HCT116 (cell line): ENCODE data around the gene PPM1A. TPM values are rescaled to one million over a fixed set of nuclear protein-coding genes. Genes with fewer than 3 reads are reported as not detected.

Source experiments
- ATAC-seq: fragments of 200-7000 bp; cut with Tn5 transposase; 2 replicates; pipeline ENCODE4 v1.9.1; 2020; ENCODE audit warnings: mild to moderate bottlenecking, moderate library complexity
- BruUV-seq: library from RNA; stranded (reverse); fragments of 400-500 nt; replicated peaks from 2 replicates; lab custom pipeline; 2021; lab: Mats Ljungman, UMichigan
- CTCF ChIA-PET: fragments of 300-600 bp; sonication (Branson Sonifier 250); formaldehyde crosslinking; loops from one replicate; lab custom pipeline; 2021; ENCODE audit warnings: antibody characterized with exemption; lab: Charles Lee
- POLR2A ChIA-PET: fragments of 300-600, 350-600 bp; sonication (Branson Sonifier 250); formaldehyde crosslinking; loops from one replicate; lab custom pipeline; 2021; ENCODE audit warnings: antibody characterized with exemption; lab: Charles Lee
- RAD21 ChIA-PET, 2 experiments: fragments of 300-600 bp; sonication (Branson Sonifier 250); formaldehyde crosslinking; loops; one replicate each; lab custom pipeline; 2023; ENCODE audit warnings: low total read pairs in 2 of 2; ENCODE audit not compliant: uncharacterized antibody in 2 of 2, unreplicated experiment in 2 of 2, low non-redundant PET in 1 of 2; lab: Charles Lee
- DNase-seq: peaks from one replicate; pipeline ENCODE4 v3.0.0-alpha.2; 2010; ENCODE audit warnings: low read depth, low spot score
- H2AFZ ChIP-seq: fragments of 200-600 bp; shearing (Covaris generic), sonication (generic); 2 replicates; pipeline ENCODE4 v1.6.1; 2017; ENCODE audit warnings: low read depth, mixed run types, mixed read lengths, antibody characterized with exemption, low read length; ENCODE audit not compliant: poor library complexity, severe bottlenecking
- H3K27ac ChIP-seq: 2 replicates; pipeline ENCODE4 v1.5.1; 2012; ENCODE audit warnings: low read depth, low read length
- H3K27me3 ChIP-seq: fragments of 200-600 bp; sonication (generic); 2 replicates; pipeline ENCODE4 v1.6.1; 2016; ENCODE audit warnings: mixed run types, low read length, mixed read lengths; ENCODE audit not compliant: insufficient read depth
- H3K36me3 ChIP-seq, 2 experiments: fragments of 200-500 bp in 1 of 2; fragments of 200-600 bp in 1 of 2; sonication (Bioruptor generic) in 1 of 2; sonication (generic) in 1 of 2; 2 replicates each; pipeline versions ENCODE4 v1.5.1 to v1.6.1; 2014 to 2016; ENCODE audit warnings: low read length in 2 of 2, inconsistent platforms in 1 of 2, mixed read lengths in 1 of 2, mixed run types in 1 of 2; ENCODE audit not compliant: insufficient read depth in 2 of 2, control insufficient read depth in 1 of 2
- H3K4me1 ChIP-seq, 2 experiments: fragments of 200-600 bp in 1 of 2; sonication (generic) in 1 of 2; 2 replicates each; pipeline versions ENCODE4 v1.5.1 to v1.6.1; 2012 to 2017; ENCODE audit warnings: low read length in 2 of 2, inconsistent platforms in 1 of 2, mild to moderate bottlenecking in 1 of 2, mixed read lengths in 1 of 2, mixed run types in 1 of 2, moderate library complexity in 1 of 2; ENCODE audit not compliant: insufficient read depth in 2 of 2, control insufficient read depth in 1 of 2
- H3K4me2 ChIP-seq: fragments of 200-600 bp; sonication (generic); 2 replicates; pipeline ENCODE4 v1.6.1; 2017; ENCODE audit warnings: mixed run types, low read length, mixed read lengths
- H3K4me3 ChIP-seq, 2 experiments: fragments of 200-600 bp in 1 of 2; sonication (generic) in 1 of 2; replicated peaks in 1 of 2; 2 replicates each; pipeline ENCODE4 v1.5.1; 2011 to 2016; ENCODE audit warnings: low read length in 2 of 2, control low read depth in 1 of 2, low read depth in 1 of 2, mild to moderate bottlenecking in 1 of 2, mixed read lengths in 1 of 2, mixed run types in 1 of 2
- H3K79me2 ChIP-seq: fragments of 200-600 bp; sonication (generic); 2 replicates; pipeline ENCODE4 v1.6.1; 2017; ENCODE audit warnings: mild to moderate bottlenecking, mixed run types, low read length, moderate library complexity, mixed read lengths; ENCODE audit not compliant: insufficient read depth
- H3K9ac ChIP-seq: fragments of 200-600 bp; sonication (generic); 2 replicates; pipeline ENCODE4 v1.6.1; 2016; ENCODE audit warnings: low read length, mixed read lengths
- H3K9me2 ChIP-seq: fragments of 200-600 bp; sonication (generic), shearing (Covaris generic); 2 replicates; pipeline ENCODE4 v1.6.1; 2017; ENCODE audit warnings: mixed run types, mild to moderate bottlenecking, moderate library complexity; ENCODE audit not compliant: insufficient read depth
- H3K9me3 ChIP-seq, 2 experiments: fragments of 200-500 bp in 1 of 2; fragments of 200-600 bp in 1 of 2; sonication (Bioruptor generic) in 1 of 2; sonication (generic) in 1 of 2; 2 replicates each; pipeline ENCODE4 v1.6.1; 2014 to 2017; ENCODE audit warnings: low read length in 2 of 2, mixed read lengths in 2 of 2, inconsistent platforms in 1 of 2, low read depth in 1 of 2, mild to moderate bottlenecking in 1 of 2, mixed run types in 1 of 2, moderate library complexity in 1 of 2; ENCODE audit not compliant: control insufficient read depth in 1 of 2, insufficient read depth in 1 of 2
- H4K20me1 ChIP-seq: fragments of 200-600 bp; sonication (generic), shearing (Covaris generic); 2 replicates; pipeline ENCODE4 v1.6.1; 2017; ENCODE audit warnings: mixed run types, mild to moderate bottlenecking, moderate library complexity; ENCODE audit not compliant: insufficient read depth
- CBX3 ChIP-seq: IDR thresholded peaks from 2 replicates; pipeline ENCODE4 v1.6.1; 2012; ENCODE audit warnings: low read depth
- CEBPB ChIP-seq: IDR thresholded peaks from 2 replicates; pipeline ENCODE4 v1.6.1; 2012; ENCODE audit warnings: low read depth
- CTCF ChIP-seq, 3 experiments: fragments of 200-600 bp in 1 of 3; sonication (generic) in 1 of 3; IDR thresholded peaks in 2 of 3; conservative IDR thresholded peaks in 1 of 3; 2 replicates each; pipeline ENCODE4 v1.5.1; 2012 to 2017; ENCODE audit warnings: low read depth in 2 of 3, low read length in 2 of 3, antibody characterized with exemption in 1 of 3, borderline replicate concordance in 1 of 3, control low read depth in 1 of 3, mild to moderate bottlenecking in 1 of 3, mixed read lengths in 1 of 3, mixed run types in 1 of 3, moderate library complexity in 1 of 3; ENCODE audit not compliant: insufficient read depth in 1 of 3
- ELF1 ChIP-seq: IDR thresholded peaks from 2 replicates; pipeline ENCODE4 v1.6.1; 2012; ENCODE audit warnings: low read depth, borderline replicate concordance
- EZH2 ChIP-seq: fragments of 200-600 bp; sonication (generic); IDR thresholded peaks from 2 replicates; pipeline ENCODE4 v1.6.1; 2017; ENCODE audit warnings: antibody characterized with exemption, mixed run types
- EZH2phosphoT487 ChIP-seq: fragments of 200-600 bp; IDR thresholded peaks from 2 replicates; pipeline ENCODE4 v1.6.1; 2018; ENCODE audit warnings: antibody characterized with exemption, borderline replicate concordance
- FOSL1 ChIP-seq: IDR thresholded peaks from 2 replicates; pipeline ENCODE4 v1.6.1; 2012; ENCODE audit warnings: low read depth
- MAX ChIP-seq: IDR thresholded peaks from 2 replicates; pipeline ENCODE4 v1.6.1; 2012
- POLR2A ChIP-seq: IDR thresholded peaks from 2 replicates; pipeline ENCODE4 v1.7.0; 2011; ENCODE audit warnings: borderline replicate concordance; ENCODE audit not compliant: insufficient read depth, insufficient read length; ENCODE audit errors: extremely low read depth
- POLR2AphosphoS5 ChIP-seq: IDR thresholded peaks from 2 replicates; pipeline ENCODE4 v1.6.1; 2011; ENCODE audit warnings: mild to moderate bottlenecking, low read depth, low read length, moderate library complexity
- RAD21 ChIP-seq: IDR thresholded peaks from 2 replicates; pipeline ENCODE4 v1.6.1; 2012; ENCODE audit warnings: low read depth, mild to moderate bottlenecking
- REST ChIP-seq: IDR thresholded peaks from 2 replicates; pipeline ENCODE4 v1.6.1; 2012; ENCODE audit warnings: low read depth
- SIN3A ChIP-seq: IDR thresholded peaks from 2 replicates; pipeline ENCODE4 v1.6.1; 2012; ENCODE audit warnings: low read depth
- SP1 ChIP-seq: IDR thresholded peaks from 2 replicates; pipeline ENCODE4 v1.6.1; 2012; ENCODE audit warnings: low read depth
- SRF ChIP-seq: IDR thresholded peaks from 2 replicates; pipeline ENCODE4 v1.6.1; 2012; ENCODE audit warnings: low read depth
- TCF7L2 ChIP-seq: IDR thresholded peaks from 2 replicates; pipeline ENCODE4 v1.7.0; 2011; ENCODE audit warnings: borderline replicate concordance, inconsistent platforms; ENCODE audit not compliant: insufficient read depth, insufficient read length; ENCODE audit errors: extremely low read depth
- ZBTB33 ChIP-seq: IDR thresholded peaks from 2 replicates; pipeline ENCODE4 v1.6.1; 2011; ENCODE audit warnings: mild to moderate bottlenecking, low read length, moderate library complexity; ENCODE audit not compliant: insufficient replicate concordance; ENCODE audit errors: extremely low read depth
- ZFX ChIP-seq: fragments of 450-650 bp; IDR thresholded peaks from 2 replicates; pipeline ENCODE4 v1.6.1; 2017
- ZNF274 ChIP-seq: fragments of 200-500 bp; sonication (Bioruptor generic); IDR thresholded peaks from 2 replicates; pipeline ENCODE4 v1.6.1; 2014; ENCODE audit warnings: mild to moderate bottlenecking, low read depth, low read length, inconsistent platforms
- intact Hi-C: fragments of 100-400 bp; cut with micrococcal nuclease; formaldehyde crosslinking; loops from 2 replicates; pipeline ENCODE4 v1.10.0; 2022
- total RNA-seq: library from RNA; stranded (reverse); gene quantifications from one replicate; pipeline ENCODE4 v1.2.1, GENCODE V29; 2021; ENCODE audit not compliant: unreplicated experiment

Gene PPM1A
- total RNA-seq, 1 experiment from 2014 or later: 32.8 TPM

- DNase-seq (no peak), ATAC-seq (no peak)
- no peak overlapping the region for H3K27ac ChIP-seq
- CTCF ChIA-PET: no interaction called here
- intact Hi-C loops: loop anchor here (10.0 kb wide), 1 partner anchor 135 kb away; no protein-coding TSS in a partner anchor
- RAD21 ChIA-PET: no interaction called here
- no peak for TF ChIP-seq TCF7L2
- TF ChIP-seq MAX: no peak
- no peak for TF ChIP-seq RAD21
- no peak for TF ChIP-seq ZNF274
- no peak for TF ChIP-seq ZFX
- no peak for TF ChIP-seq POLR2A
- TF ChIP-seq SP1: no peak
- no peak for TF ChIP-seq POLR2AphosphoS5
- TF ChIP-seq CTCF (IDR thresholded peaks at IDR 0.05 in 2 of 3, conservative IDR thresholded peaks at IDR 0.05 in 1 of 3; ENCODE audit: borderline replicate concordance in 1 of 3, insufficient read depth in 1 of 3, low read depth in 2 of 3, low read length in 2 of 3): no peak
- TF ChIP-seq SIN3A: no peak
- no peak for TF ChIP-seq EZH2phosphoT487
- no peak for TF ChIP-seq CEBPB
- TF ChIP-seq CBX3: no peak
- no peak for TF ChIP-seq ZBTB33
- TF ChIP-seq FOSL1: no peak
- TF ChIP-seq ELF1: no peak
- no peak for TF ChIP-seq EZH2
- TF ChIP-seq SRF: no peak
- no peak for TF ChIP-seq REST
- no peaks in the 10 kb centered on the region for H3K27me3 ChIP-seq
- no peak overlapping the region for H3K4me2 ChIP-seq
- no peaks in the 10 kb centered on the region for H3K9me2 ChIP-seq
- H4K20me1 ChIP-seq: no peaks in the 10 kb centered on the region
- no peaks in the 10 kb centered on the region for H3K79me2 ChIP-seq
- peaks cover 0 to 9% of the 10 kb centered on the region in 2 experiments; a peak in 1 of 4 replicates for H3K4me1 ChIP-seq
- POLR2A ChIA-PET: no interaction called here
- H3K4me3 ChIP-seq: no peak overlapping the region
- H3K9me3 ChIP-seq: no peaks in the 10 kb centered on the region
- H3K9ac ChIP-seq: no peak overlapping the region
- H2AFZ ChIP-seq: no peak overlapping the region
- no TSS peak for BruUV-seq
- H3K36me3 ChIP-seq: no peaks in the 10 kb centered on the region
Measured at GRCh38 chr14:60199321-60199720, 49.7 kb upstream of the PPM1A start.
